CD4-positive, alpha-beta T cell (primary cell): ENCODE measurements around the gene KPTN. TPM values are rescaled to one million over a fixed set of nuclear protein-coding genes. Genes with fewer than 3 reads are reported as not detected.
A peak's percentile ranks its signal among the peaks of the same experiment; 100 is the strongest.

Experiments used
- ATAC-seq: fragments of 200-7000 bp; cut with Tn5 transposase; one replicate; pipeline ENCODE4 v1.10.0; 2022; ENCODE audit warnings: mild to moderate bottlenecking; ENCODE audit not compliant: poor library complexity
- CTCF ChIA-PET: fragments of 350-600 bp; sonication (Branson Sonifier 250); formaldehyde crosslinking; loops from one replicate; lab custom pipeline; 2021; ENCODE audit warnings: antibody characterized with exemption, inconsistent platforms; lab: Charles Lee
- POLR2A ChIA-PET: fragments of 350-600 bp; sonication (Branson Sonifier 250); formaldehyde crosslinking; loops from one replicate; lab custom pipeline; 2021; ENCODE audit warnings: antibody characterized with exemption, inconsistent platforms; lab: Charles Lee
- DNase-seq, 14 experiments: peaks; one replicate each; pipeline ENCODE4 v3.0.0-alpha.2; 2013 to 2020; ENCODE audit warnings: mixed read lengths in 2 of 14
- H3K27ac ChIP-seq, 2 donors: one replicate each; pipeline versions ENCODE4 v1.5.1 to v1.7.0; 2013; ENCODE audit warnings: low read length in 2 of 2, low read depth in 1 of 2, mild to moderate bottlenecking in 1 of 2
- H3K27me3 ChIP-seq, 2 experiments: 1 replicate in 1 of 2; 2 replicates in 1 of 2; pipeline versions ENCODE4 v1.6.1 to v1.7.0; 2013; ENCODE audit warnings: low read length in 2 of 2, control low read depth in 1 of 2, mild to moderate bottlenecking in 1 of 2, moderate library complexity in 1 of 2; ENCODE audit not compliant: insufficient read depth in 2 of 2, control insufficient read depth in 1 of 2
- H3K36me3 ChIP-seq: one replicate; pipeline ENCODE4 v1.6.1; 2013; ENCODE audit warnings: low read length, control low read depth; ENCODE audit not compliant: insufficient read depth
- H3K4me1 ChIP-seq: one replicate; pipeline ENCODE4 v1.6.1; 2013; ENCODE audit warnings: low read length, control low read depth; ENCODE audit not compliant: insufficient read depth
- H3K4me3 ChIP-seq: one replicate; pipeline ENCODE4 v1.5.1; 2013; ENCODE audit warnings: mild to moderate bottlenecking, low read length, moderate library complexity
- H3K9me3 ChIP-seq, 2 experiments: 1 replicate in 1 of 2; 2 replicates in 1 of 2; pipeline versions ENCODE4 v1.6.1 to v1.7.0; 2013; ENCODE audit warnings: low read length in 2 of 2, mild to moderate bottlenecking in 2 of 2, control low read depth in 1 of 2, moderate library complexity in 1 of 2; ENCODE audit not compliant: control insufficient read depth in 1 of 2, insufficient read depth in 1 of 2
- H3K27ac Mint-ChIP-seq: one replicate; pipeline ENCODE4 v1.8.0; 2020; ENCODE audit warnings: mixed read lengths
- H3K27me3 Mint-ChIP-seq: one replicate; pipeline ENCODE4 v1.8.0; 2021; ENCODE audit warnings: mixed read lengths
- H3K36me3 Mint-ChIP-seq: one replicate; pipeline ENCODE4 v1.8.0; 2021; ENCODE audit warnings: low read depth, mixed read lengths
- H3K4me1 Mint-ChIP-seq: one replicate; pipeline ENCODE4 v1.8.0; 2021; ENCODE audit warnings: low read depth, mixed read lengths
- H3K4me3 Mint-ChIP-seq: one replicate; pipeline ENCODE4 v1.8.0; 2020; ENCODE audit warnings: mild to moderate bottlenecking, mixed read lengths
- H3K9me3 Mint-ChIP-seq: one replicate; pipeline ENCODE4 v1.8.0; 2020; ENCODE audit warnings: mixed read lengths
- intact Hi-C, 2 experiments: fragments of 100-400 bp; cut with DNase I in 1 of 2; cut with micrococcal nuclease in 1 of 2; formaldehyde crosslinking; loops; one replicate each; pipeline versions ENCODE4 v1.15.1 to v1.9.0; 2023 to 2025; cut with DNase I, micrococcal nuclease
- total RNA-seq, 174 experiments: library from RNA in 2 of 174; stranded (reverse) in 2 of 174; gene quantifications; one replicate each; pipeline ENCODE4 v1.2.3 and lab custom pipeline; 2021 to 2026
- TF ChIP-seq, protein P1 (sequence below): fragments of 200-600 bp; IDR thresholded peaks from one replicate; pipeline ENCODE4 v1.8.0; 2022; ENCODE audit warnings: antibody characterized with exemption, mild to moderate bottlenecking

KPTN gene
- total RNA-seq, 2 experiments from 2014 or later: 3.6 to 4.5 TPM

- Histone ChIP-seq H3K27ac (no peak overlapping the region), H3K4me1 (peaks cover 15% of the 10 kb centered on the region), H3K4me3 (no peak overlapping the region), H3K36me3 (no peaks in the 10 kb centered on the region), H3K9me3 (peaks cover 0 to 4% of the 10 kb centered on the region in 2 experiments), H3K27me3 (peaks cover 19 to 21% of the 10 kb centered on the region in 2 experiments)
- H3K36me3 Mint-ChIP-seq: no peaks in the 10 kb centered on the region
- peaks cover 72% of the 10 kb centered on the region for H3K27me3 Mint-ChIP-seq
- H3K4me1 Mint-ChIP-seq: peaks cover 18% of the 10 kb centered on the region
- ATAC-seq (no peak), DNase-seq (no peak)
- intact Hi-C loops: loop anchor here (1.0 to 10.0 kb wide), 7 partner anchors 46 to 307 kb away; partner anchors contain the start of genes NAPA (in 2 of the 2), BICRA (in 1 of the 2) and KPTN (in 1 of the 2)
- H3K4me3 Mint-ChIP-seq: no peak overlapping the region
- POLR2A ChIA-PET: interaction anchor here (0.6 to 2.0 kb wide), 7 partner anchors 8 to 310 kb away, joined by 3 to 16 read pairs (median 6); partner anchors contain the start of genes NAPA and NOP53
- TF ChIP-seq, protein P1, sequence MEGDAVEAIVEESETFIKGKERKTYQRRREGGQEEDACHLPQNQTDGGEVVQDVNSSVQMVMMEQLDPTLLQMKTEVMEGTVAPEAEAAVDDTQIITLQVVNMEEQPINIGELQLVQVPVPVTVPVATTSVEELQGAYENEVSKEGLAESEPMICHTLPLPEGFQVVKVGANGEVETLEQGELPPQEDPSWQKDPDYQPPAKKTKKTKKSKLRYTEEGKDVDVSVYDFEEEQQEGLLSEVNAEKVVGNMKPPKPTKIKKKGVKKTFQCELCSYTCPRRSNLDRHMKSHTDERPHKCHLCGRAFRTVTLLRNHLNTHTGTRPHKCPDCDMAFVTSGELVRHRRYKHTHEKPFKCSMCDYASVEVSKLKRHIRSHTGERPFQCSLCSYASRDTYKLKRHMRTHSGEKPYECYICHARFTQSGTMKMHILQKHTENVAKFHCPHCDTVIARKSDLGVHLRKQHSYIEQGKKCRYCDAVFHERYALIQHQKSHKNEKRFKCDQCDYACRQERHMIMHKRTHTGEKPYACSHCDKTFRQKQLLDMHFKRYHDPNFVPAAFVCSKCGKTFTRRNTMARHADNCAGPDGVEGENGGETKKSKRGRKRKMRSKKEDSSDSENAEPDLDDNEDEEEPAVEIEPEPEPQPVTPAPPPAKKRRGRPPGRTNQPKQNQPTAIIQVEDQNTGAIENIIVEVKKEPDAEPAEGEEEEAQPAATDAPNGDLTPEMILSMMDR: no peak
- no peak overlapping the region for H3K27ac Mint-ChIP-seq
- no peaks in the 10 kb centered on the region for H3K9me3 Mint-ChIP-seq
- CTCF ChIA-PET: interaction anchor here (0.9 to 5.7 kb wide), 13 partner anchors 8 to 307 kb away, joined by 3 to 50 read pairs (median 10); partner anchors contain the start of genes BICRA, EHD2, KPTN and NAPA
Observed at GRCh38 chr19:47435883-47436417, 48.1 kb downstream of the KPTN start.

GRCh38 chr19:47435196-47435595, 48.8 kb downstream of the KPTN start:
- H3K27me3 Mint-ChIP-seq: peaks cover 74% of the 10 kb centered on the region
- TF ChIP-seq, protein P1: no peak
- intact Hi-C loops: loop anchor here (5.0 to 10.0 kb wide), 3 partner anchors 47 to 177 kb away; partner anchors contain the start of genes BICRA (in 1 of the 2) and KPTN (in 1 of the 2)
- Histone ChIP-seq H3K4me1 (peaks cover 19% of the 10 kb centered on the region), H3K27ac (no peak overlapping the region), H3K9me3 (peaks cover 0 to 4% of the 10 kb centered on the region in 2 experiments), H3K36me3 (no peaks in the 10 kb centered on the region), H3K27me3 (peaks cover 24% of the 10 kb centered on the region in 2 experiments), H3K4me3 (peak overlapping the region; percentile 22)
- CTCF ChIA-PET: interaction anchor here (0.7 to 5.7 kb wide), 4 partner anchors 80 to 272 kb away, joined by 3 to 50 read pairs (median 14); partner anchors contain the start of gene NAPA
- peaks cover 19% of the 10 kb centered on the region for H3K4me1 Mint-ChIP-seq
- DNase-seq (peak in 3 of 14 experiments; percentile 45 to 60 (median 52)), ATAC-seq (no peak)
- H3K4me3 Mint-ChIP-seq: no peak overlapping the region
- H3K36me3 Mint-ChIP-seq: no peaks in the 10 kb centered on the region
- POLR2A ChIA-PET: interaction anchor here (2.0 kb wide), 1 partner anchor 80 kb away, joined by 11 read pairs; the partner anchor contains the start of gene NAPA
- no peak overlapping the region for H3K27ac Mint-ChIP-seq
- no peaks in the 10 kb centered on the region for H3K9me3 Mint-ChIP-seq

DNA sequence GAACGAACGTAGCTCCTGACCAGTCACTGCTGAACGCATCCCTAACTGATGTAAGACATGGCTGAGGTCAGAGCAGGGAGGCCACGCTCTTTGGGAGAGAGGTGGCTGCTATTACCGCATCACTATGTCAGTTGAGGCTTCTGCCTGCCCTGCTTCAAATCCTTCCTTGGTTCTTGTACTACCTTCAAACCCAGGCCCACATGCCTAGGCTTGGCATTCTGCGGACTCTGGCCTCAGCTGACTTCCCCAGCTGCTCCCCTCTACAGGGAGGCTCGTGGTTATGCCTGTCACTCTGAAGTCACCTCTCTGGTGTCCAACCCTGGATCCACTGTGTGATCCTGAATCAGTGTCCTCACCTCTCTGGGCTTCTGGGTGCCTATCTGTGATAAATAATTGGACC, 49.9 kb downstream of the KPTN start:
- Mint-ChIP-seq H3K9me3 (no peaks in the 10 kb centered on the region), H3K27ac (no peak overlapping the region), H3K4me1 (peaks cover 25% of the 10 kb centered on the region), H3K4me3 (no peak overlapping the region), H3K36me3 (no peaks in the 10 kb centered on the region), H3K27me3 (peaks cover 70% of the 10 kb centered on the region)
- ChIA-PET CTCF (interaction anchor here (1.3 to 5.7 kb wide), 4 partner anchors 43 to 273 kb away, joined by 4 to 50 read pairs (median 6); no protein-coding TSS in a partner anchor), POLR2A (interaction anchor here (2.2 kb wide), 1 partner anchor 311 kb away, joined by 10 read pairs; the partner anchor contains the start of gene NOP53)
- DNase-seq: no peak
- no peak overlapping the region for H3K4me3 ChIP-seq
- TF ChIP-seq, protein P1: no peak
- ATAC-seq: no peak
- H3K9me3 ChIP-seq: peaks cover 0 to 4% of the 10 kb centered on the region in 2 experiments
- H3K27me3 ChIP-seq: peaks cover 29 to 34% of the 10 kb centered on the region in 2 experiments
- H3K4me1 ChIP-seq: peaks cover 30% of the 10 kb centered on the region
- intact Hi-C loops: loop anchor here in 1 of 2 experiments (10.0 kb wide), 1 partner anchor 171 kb away; the partner anchor contains the start of gene BICRA
- H3K36me3 ChIP-seq: no peaks in the 10 kb centered on the region
- no peak overlapping the region for H3K27ac ChIP-seq
